ENCODE data around the gene DNM3. TPM values are rescaled to one million over a fixed set of nuclear protein-coding genes. Genes with fewer than 3 reads are reported as not detected.

The DNM3 gene
- total and polyA plus RNA-seq, 9 of the 15 experiments (the other 6 are each of a cell fraction or from before 2014, with no cell fraction given): 0.08 to 0.36 (median 0.22) TPM; not detected in 1

- TF ChIP-seq FOXJ2 (tag; IDR thresholded peaks at IDR 0.05) (no peak), KAT2B (IDR thresholded peaks at IDR 0.05; ENCODE audit: low read depth, low read length) (no peak)
- H3K36me3 ChIP-seq (ENCODE audit: control insufficient read depth, insufficient read depth, low read length): no peaks in the 10 kb centered on the region
- no peak overlapping the region for H2AFZ ChIP-seq (ENCODE audit: low read depth, low read length)
- no peak overlapping the region for H3K4me3 ChIP-seq
- H3K9ac ChIP-seq (ENCODE audit: insufficient read depth in 1 of 2, low read depth in 2 of 2, low read length in 2 of 2): no peak overlapping the region
- ATAC-seq (no peak), FAIRE-seq (no peak), DNase-seq (ENCODE audit: extremely low read depth in 1 of 4, low spot score in 3 of 4) (no peak)
- WGBS (ENCODE audit: insufficient coverage, low coverage, missing lambda C conversion rate): 5% methylated on average over 1 of the region's 1 CpG
- ChIA-PET POLR2A (no interaction called here), CTCF (ENCODE audit: low intra/inter-chr PET ratio) (interaction anchor here (0.5 kb wide), 1 partner anchor 935 kb away, joined by 3 read pairs; the partner anchor contains the start of gene TNFSF4)
- H3K9me1 ChIP-seq (ENCODE audit: control insufficient read depth, insufficient read depth, low read length): no peaks in the 10 kb centered on the region
- H3K27me3 ChIP-seq (ENCODE audit: control insufficient read depth in 2 of 2, insufficient read depth in 2 of 2, low read length in 2 of 2): no peaks in the 10 kb centered on the region
- BruUV-seq (replicated peaks): no TSS peak
- H3K79me2 ChIP-seq (ENCODE audit: control insufficient read depth, insufficient read depth, low read length): no peaks in the 10 kb centered on the region
- no peak overlapping the region for H3K27ac ChIP-seq (ENCODE audit: extremely low read depth, low read depth, low read length)
- H3K4me1 ChIP-seq (replicated peaks in 1 of 2; ENCODE audit: control insufficient read depth in 2 of 2, insufficient read depth in 2 of 2, low read length in 2 of 2): no peaks in the 10 kb centered on the region
- intact Hi-C loops (cut with micrococcal nuclease): no loop called here
- no peaks in the 10 kb centered on the region for H3K9me3 ChIP-seq (replicated peaks; ENCODE audit: control insufficient read depth, insufficient read depth, low read depth, low read length)
- no peaks in the 10 kb centered on the region for H4K20me1 ChIP-seq (replicated peaks; ENCODE audit: control insufficient read depth, insufficient read depth, low read length)
- no peak overlapping the region for H3K4me2 ChIP-seq (ENCODE audit: insufficient read depth, low read length)
- in situ Hi-C loops (cut with MboI): no loop called here
These were observed 430.8 kb downstream of the DNM3 start for GRCh38 chr1:172272087-172272486.

DNA sequence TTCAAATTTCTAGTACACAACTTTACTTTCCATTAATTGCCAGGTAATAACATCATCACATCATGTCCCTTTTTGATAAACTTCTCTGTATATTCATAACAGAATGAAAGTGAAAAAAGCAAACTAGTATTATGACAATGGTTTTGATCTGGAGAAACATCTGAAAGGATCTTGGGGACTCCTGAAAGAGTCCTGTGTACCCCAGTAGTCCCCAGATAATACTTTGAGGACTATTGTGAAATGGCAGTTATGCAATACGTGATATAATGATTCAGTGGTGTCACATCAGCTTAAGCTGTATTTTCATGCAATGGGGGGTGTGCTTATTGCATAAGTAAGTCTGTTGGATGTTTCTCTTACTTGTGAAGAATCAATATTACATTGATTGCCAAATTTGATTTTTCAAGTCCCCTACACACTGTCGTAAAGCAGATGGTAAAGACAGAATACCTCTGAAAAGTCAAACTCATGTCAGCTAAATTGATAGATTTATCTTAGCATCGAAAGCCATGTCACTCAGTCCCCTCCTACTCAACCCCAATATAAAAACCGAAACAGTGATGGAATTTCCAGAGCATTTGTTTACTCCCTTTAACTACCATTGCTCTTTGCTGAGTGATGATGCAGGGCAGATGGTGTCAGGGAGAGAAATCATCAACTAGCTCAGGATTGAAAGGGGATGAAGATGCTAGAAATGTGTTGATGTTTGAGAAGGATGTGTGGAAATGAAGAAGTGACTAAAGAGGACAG lies 432.5 kb downstream of the DNM3 start:
- no peak for ATAC-seq
- H3K4me2 ChIP-seq (ENCODE audit: insufficient read depth, low read length): no peak overlapping the region
- intact Hi-C loops (cut with micrococcal nuclease) (no loop called here), in situ Hi-C loops (cut with MboI) (no loop called here)
- no peaks in the 10 kb centered on the region for H3K4me1 ChIP-seq (replicated peaks in 1 of 2; ENCODE audit: control insufficient read depth in 2 of 2, insufficient read depth in 2 of 2, low read length in 2 of 2)
- H3K79me2 ChIP-seq (ENCODE audit: control insufficient read depth, insufficient read depth, low read length): no peaks in the 10 kb centered on the region
- no peaks in the 10 kb centered on the region for H3K9me3 ChIP-seq (replicated peaks; ENCODE audit: control insufficient read depth, insufficient read depth, low read depth, low read length)
- H3K9ac ChIP-seq (ENCODE audit: insufficient read depth in 1 of 2, low read depth in 2 of 2, low read length in 2 of 2): no peak overlapping the region
- ChIA-PET POLR2A (interaction anchor here (1.4 kb wide), 1 partner anchor 21 kb away, joined by 3 read pairs; no protein-coding TSS in a partner anchor), CTCF (ENCODE audit: low intra/inter-chr PET ratio) (no interaction called here)
- H3K9me1 ChIP-seq (ENCODE audit: control insufficient read depth, insufficient read depth, low read length): no peaks in the 10 kb centered on the region
- no peak overlapping the region for H3K27ac ChIP-seq (ENCODE audit: extremely low read depth, low read depth, low read length)
- H3K36me3 ChIP-seq (ENCODE audit: control insufficient read depth, insufficient read depth, low read length): no peaks in the 10 kb centered on the region
- no peaks in the 10 kb centered on the region for H3K27me3 ChIP-seq (ENCODE audit: control insufficient read depth in 2 of 2, insufficient read depth in 2 of 2, low read length in 2 of 2)
- DNase-seq (ENCODE audit: extremely low read depth in 1 of 4, low spot score in 3 of 4): no peak
- H4K20me1 ChIP-seq (replicated peaks; ENCODE audit: control insufficient read depth, insufficient read depth, low read length): no peaks in the 10 kb centered on the region
- H2AFZ ChIP-seq (ENCODE audit: low read depth, low read length): no peak overlapping the region
- no peak for FAIRE-seq
- no TSS peak for BruUV-seq (replicated peaks)
- 0% methylated on average over 4 of the region's 4 CpGs for WGBS (ENCODE audit: insufficient coverage, low coverage, missing lambda C conversion rate)
- no peak overlapping the region for H3K4me3 ChIP-seq
- TF ChIP-seq CEBPB (tag; IDR thresholded peaks at IDR 0.05) (peak; percentile 85), GTF3C2 (IDR thresholded peaks at IDR 0.05; ENCODE audit: borderline replicate concordance, extremely low read depth, insufficient read length) (no peak), ZEB2 (IDR thresholded peaks at IDR 0.05) (no peak), MIER1 (IDR thresholded peaks at IDR 0.05; ENCODE audit: low read depth) (no peak), NCOA6 (IDR thresholded peaks at IDR 0.05) (no peak), NR4A1 (CRISPR knock-in tag; IDR thresholded peaks at IDR 0.05) (no peak), NR4A1 (tag; IDR thresholded peaks at IDR 0.05) (no peak), BMI1 (IDR thresholded peaks at IDR 0.05; ENCODE audit: low read length) (no peak), CREB3 (tag; conservative IDR thresholded peaks at IDR 0.05; ENCODE audit: low read depth) (no peak)
